ENCODE measurements around the gene EEPD1.

Gene EEPD1

DNA sequence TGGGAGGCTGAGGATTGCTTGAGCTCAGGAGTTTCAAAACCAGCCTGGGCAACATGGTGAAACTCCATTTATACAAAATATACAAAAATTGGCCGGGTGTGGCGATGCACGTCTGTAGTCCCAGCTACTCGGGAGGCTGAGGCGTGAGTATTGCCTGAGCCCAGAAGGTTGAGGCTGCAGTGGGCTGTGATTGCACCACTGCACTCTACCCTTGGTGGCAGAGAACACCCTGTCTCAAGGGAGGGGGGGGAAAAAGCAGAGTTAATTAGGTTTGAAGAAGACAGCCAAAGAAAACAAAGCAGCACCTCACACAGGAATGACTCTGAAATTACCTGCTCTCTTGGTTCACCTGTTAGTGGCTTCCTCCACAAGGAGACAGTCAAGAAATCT lies 110.0 kb downstream of the EEPD1 start:
- DNase-seq: no peak

DNA sequence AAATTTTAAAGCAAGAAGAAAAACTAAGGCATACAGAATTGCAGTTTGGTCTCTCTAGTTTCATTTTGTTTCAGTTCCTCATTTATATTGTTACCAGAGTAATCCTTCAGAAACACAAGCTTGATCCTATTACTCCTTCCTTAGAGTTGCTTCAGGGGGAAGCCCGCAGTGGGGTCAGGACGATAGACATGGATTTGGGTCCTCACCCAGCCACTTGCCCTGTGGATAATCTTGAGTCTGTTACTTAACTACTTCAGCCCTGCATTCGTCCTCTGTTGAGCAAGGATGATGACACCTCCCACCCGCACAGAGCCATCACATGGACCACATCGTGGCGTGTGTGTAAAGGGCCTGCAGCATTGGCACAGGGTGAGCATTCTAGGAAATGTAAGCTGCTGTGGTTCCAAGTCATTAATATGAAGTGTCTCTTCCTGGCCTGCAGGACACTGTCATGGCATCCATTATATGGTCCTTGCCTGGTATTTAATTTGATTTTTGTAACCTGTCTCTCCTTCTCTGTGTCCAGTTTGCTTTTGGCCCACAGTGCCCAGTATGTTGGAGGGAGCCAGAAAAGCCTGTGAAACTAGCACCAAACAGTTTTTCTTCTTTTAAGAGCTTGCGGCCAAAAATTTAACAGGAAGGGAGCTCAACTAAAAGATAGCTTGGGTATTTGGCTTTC lies 111.2 kb downstream of the EEPD1 start:
- peak; percentile 51 for DNase-seq

DNA sequence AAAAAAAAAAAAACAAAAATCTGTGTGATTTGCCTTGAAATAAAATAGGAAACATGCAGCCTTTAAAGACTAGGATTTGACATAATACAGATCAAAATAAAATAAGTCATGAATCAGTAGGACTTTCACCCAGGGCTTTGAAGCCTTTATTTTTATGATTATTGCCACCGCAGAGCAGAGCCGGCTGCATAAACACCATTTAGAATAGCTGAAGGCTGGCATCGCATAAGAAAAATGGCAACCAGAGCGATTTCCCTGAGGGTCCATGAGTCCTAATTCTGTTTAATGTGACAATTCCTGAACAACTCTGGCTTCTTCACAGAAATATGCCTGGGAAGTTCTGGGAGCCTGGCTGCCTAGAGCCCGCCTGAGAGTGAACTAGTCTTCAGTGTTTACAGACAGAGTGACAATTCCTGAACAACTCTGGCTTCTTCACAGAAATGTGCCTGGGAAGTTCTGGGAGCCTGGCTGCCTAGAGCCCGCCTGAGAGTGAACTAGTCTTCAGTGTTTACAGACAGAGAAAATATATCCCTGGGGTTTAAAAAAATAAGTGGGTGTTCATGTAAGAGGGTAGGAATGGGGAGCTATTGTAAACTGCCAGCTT lies 112.0 kb downstream of the EEPD1 start:
- DNase-seq: no peak

DNA sequence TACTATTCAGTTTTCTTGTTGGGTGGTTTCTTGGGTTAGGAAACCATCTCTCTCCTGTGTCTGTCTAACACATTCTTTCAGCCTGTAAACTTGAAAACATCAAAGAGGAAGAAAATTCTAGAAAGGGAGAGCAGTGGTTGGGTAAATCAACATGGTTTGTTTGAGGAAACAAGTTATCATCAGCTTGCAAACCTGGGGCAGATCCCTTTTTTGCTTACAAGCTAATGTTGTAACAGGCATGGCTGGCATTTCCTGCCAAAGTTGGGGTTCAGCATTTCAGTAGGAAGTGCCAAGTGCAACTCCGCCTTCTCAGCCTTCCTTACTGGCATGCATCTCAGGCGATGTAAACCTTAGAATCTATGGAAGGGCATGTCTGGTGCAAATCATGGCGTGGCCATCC lies 112.6 kb downstream of the EEPD1 start:
- peak; percentile 40 for DNase-seq

DNA sequence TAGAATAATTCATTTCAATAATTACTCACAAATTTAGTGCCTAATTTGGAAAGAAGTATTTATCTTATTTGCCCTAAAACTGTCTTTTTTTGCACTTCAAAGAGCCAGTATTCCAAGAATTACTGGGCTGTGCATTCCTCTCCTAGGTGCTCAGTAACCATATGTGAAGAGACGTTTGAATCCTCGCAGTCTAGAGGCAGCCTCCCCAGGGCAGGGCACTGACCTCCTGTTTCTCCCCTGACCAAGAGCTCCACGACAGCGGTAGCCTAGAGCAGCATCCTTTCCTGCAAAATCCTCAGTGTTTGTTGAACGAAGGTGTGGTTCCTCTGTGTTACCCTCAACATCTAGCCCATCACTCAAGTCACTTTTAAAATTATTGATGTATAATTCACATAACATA lies 113.1 kb downstream of the EEPD1 start:
- no peak for DNase-seq

DNA sequence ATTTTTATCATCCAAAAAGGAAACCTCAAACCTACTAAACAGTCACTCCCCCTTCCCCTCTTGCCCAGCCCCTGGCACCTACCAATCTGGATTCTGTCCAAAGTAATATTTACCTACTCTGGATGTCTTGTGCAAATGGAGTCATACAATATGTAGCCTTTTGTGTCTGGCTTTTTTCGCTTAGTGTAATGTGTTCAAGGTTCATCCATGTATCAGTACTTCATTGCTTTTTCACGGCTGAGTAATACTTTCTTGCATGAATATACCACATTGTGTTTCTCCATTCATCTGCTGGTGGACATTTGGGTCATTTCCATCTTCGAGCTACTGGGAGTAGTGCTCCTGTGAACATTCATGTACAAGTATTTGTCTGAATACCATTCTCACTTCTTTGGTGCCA lies 113.6 kb downstream of the EEPD1 start:
- DNase-seq: no peak

DNA sequence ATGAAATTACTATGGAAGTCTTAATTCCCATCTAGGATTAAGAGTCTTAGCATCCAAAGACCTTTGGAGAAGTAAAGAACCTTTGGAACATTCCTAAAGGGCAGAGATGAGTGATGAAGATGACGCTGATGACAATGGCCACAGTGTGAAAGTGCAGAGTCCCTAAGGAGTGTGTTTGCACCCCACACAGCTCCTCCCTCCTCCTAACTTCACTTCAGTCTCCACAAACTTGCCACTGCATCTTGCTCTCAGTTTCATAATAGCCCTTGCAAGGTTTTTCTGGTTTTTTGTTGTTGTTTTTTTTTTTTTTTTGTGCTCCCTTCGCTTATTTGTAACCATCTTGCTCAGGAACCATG lies 119.1 kb downstream of the EEPD1 start:
- DNase-seq: no peak

DNA sequence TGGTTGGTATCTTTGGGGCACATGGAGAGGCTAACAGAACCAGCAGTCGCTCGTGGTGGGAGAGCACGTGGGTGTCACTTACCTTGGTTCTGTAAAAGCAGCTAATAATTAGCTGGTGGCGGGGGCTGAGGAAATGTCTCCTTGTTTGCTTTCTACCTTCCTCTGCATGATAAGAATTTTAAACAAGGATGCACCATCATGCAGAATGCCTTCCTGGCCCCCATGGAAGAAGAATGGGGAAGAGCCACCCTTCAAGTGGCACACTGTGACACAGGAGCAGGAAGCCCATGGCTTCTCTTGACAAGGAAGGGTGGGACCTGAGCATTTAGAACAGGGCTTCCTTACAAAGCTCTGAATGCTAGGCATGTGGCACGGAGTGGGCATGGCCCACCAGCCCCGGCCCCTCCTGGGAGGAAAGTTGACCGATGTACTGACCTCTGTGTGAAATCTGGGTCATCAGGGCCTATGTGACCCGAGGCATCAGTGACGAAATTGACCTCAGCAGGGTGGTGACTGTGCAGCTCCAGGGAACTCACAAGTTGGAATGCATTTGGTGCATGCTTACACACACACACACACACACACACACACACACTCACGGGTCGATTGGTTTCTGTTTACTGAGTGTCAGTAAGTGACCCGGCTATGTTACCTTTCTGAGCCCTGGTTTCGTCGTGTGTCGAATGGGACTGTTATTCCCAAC lies 119.7 kb downstream of the EEPD1 start:
- DNase-seq: no peak

DNA sequence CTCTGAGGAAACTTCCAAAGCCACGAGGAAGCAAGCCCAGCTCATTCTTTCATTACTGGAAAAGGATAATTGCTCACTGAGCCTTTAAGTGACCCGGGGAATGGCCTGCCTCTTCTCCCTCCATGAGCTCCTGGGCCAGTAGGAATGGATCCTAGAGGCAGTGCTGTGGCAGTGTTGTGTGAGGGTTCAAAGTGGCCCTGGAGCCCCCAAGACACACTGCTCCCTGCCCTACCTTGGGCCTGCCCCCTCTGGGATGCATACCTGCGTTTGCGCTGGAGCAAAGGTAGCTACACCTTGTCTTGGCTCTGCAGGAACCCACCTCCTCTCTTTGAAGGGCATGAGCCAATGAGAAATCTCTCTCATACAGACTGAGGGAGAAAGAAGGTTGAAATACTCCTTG lies 120.8 kb downstream of the EEPD1 start:
- DNase-seq: no peak

DNA sequence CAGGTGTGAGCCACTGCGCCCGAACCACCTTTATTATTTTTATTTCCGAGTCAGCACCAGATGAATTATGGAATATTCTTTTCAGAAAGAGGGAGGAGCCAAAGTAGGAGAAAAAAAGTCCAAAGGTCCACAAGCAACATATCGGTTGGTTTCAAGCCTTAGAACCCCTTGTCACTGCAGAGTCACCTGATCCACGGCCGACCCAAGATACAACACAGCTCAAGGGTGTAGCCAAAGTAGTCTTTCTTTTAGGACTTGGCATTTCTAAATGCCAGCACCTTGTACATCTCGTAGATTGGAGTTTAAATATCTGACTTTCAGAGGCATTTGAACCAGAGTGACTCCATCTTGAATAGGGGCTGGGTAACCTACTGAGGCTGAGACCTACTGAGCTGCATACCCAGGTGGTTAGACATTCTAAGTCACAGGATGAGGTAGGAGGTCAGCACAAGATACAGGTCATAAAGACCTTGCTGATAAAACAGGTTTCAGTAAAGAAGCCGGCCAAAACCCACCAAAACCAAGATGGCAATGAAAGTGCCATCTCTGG lies 122.8 kb downstream of the EEPD1 start:
- DNase-seq: peak; percentile 1

DNA sequence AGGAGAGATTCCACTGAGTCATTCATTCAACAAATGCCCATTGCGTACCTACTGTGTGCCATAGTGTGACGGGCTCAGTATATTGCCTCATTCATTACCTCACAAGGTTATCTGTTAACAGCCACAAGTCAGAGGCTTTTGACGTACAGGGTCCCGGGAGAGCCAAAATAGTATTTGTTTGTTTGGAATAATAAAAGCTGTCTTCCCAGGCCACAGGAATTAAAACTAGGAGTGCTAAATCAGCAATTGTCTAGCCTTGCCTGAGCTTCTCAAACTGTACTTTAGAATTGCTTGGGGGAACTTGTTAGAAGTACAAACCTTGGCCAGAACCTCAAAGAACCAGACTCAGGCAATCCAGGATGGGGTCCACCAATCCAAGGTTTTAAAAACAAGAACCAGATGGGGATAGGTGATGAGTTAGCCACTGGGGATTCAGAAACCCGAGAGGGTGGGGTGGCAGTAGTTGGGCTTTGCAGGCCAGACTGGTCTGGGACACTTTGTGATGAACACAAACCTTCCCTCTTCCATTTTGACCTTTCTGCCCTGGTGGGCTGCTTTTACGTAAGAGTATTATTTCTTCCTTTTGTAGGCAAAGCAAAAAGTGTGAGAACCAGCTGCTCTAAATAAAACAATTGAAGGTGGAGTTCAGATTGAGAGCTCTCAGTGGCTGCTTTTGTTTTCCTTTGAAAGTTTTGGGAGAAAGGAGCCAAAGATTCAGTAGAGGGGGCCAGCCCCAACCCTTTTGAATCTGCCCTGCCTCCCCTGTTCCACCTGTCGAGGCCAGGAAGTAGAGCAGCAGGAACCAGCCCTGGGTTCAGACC lies 123.6 kb downstream of the EEPD1 start:
- DNase-seq: no peak

DNA sequence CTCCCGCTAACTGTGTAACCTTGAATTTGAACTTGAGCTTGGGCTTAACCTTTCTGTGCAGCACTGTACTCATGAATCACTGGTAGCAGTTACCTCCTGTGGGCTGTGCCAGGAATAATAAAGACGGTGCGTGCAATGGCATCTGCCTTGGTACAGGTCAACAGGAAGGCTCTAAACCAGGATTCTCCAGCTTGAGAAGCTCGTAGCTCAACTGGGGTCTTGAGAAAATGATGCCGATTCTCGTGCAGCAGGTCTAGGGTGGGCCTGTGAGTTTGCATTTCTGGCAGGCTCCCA lies 124.1 kb downstream of the EEPD1 start:
- DNase-seq: peak; percentile 2

DNA sequence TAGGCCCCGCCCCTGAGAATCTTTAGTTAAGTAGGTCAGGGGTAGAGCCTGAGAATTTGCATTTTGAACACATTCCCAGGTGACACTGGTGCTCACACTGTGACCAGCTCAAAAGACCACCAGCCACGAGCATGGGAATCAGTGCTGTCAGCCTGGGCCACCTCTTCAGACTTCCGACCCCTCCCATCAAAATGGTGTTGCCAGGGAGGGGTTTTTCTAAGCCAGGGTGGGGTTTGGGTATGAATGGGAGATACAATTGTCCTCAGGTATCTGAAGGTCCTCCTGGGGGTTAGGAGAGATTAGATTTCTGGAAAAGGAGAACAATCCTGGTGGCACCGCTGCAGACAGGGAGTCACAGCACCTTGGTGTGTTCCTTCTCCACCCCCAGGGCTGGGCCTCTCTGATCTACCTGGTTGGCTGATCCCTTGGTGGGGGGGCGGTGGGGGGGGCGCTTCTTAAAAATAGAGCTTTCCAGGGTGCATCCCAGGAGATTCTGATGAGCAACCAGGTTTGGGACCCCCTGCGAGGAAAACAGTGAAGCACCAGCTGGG lies 125.1 kb downstream of the EEPD1 start:
- DNase-seq: no peak

DNA sequence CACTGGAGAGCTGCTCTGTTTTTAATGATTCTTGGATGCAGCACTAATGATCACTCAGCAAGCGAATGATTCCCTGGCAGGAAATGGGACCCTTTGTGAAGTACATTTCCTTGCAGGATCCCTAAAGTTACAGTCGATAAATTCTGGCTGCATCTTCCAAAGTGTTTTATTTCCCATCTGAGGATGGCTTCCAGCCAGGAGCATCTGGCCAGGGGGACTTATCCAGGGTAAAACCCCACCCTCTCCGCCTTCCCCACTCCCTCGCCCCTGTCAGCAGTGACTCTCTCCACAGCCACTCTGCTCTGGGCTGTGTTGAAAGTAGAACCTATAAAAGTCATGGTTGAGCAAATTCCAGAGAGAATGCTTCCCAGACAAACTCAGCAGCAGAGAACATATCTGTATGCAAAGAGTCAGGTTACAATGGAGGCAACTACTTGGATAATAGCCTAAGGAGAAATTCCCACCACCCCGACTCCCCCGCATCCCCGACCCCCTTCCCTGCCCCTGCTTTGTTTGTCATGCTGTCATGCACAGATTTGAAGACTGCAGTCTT lies 125.6 kb downstream of the EEPD1 start:
- no peak for DNase-seq

DNA sequence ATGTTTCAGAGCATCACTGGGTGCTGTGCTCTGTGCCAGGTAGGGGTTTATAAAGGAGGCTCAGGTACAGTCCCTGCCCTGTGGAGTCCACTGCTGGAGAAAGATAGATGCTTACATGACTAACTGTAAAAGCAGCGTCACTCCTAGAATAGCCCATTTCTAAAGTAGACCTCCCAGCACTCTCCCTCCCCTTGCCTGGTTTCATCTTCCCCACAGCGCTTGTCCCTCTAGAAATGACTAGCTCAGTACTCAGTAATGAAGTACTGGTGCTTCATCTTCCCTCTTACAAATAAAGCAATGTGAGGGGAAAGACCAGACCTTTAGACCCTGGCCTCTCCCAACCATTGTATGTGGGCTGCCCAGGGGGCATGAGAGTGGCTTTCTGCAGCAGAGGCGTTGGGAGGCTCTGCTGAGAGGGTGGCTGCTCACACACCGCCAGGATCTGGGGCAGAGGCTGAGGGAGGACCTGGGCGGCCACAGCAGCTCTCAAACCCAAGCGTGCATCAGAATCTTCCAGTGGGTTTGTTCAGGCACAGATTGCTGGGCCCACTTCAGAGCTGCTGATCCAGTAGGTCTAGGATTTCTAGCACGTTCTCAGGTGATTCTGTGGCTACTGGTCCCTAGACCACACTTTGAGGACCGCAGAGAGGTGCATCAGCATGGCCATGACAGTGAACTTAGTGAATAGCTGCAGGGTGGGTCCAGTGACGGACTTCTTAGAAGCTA lies 126.3 kb downstream of the EEPD1 start:
- DNase-seq: no peak

DNA sequence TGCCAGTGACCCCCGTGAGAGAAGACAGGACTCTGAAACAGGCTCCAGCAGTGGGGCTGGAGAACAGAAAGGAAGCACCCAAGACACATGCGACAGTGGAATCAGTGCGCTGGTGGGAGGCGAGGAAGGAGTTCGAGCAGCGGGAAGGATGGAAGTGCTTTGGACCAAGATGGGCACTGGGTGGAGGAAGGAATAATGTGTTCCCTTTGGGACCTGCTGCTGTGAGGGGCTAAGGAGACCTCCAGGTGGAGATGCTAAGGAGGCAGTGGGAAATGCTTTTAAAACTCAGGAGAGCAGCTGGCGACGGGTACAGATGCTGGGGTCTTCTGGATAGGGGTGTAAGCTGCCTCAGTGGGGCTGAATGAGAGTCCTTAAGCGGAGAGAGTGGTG lies 126.9 kb downstream of the EEPD1 start:
- no peak for DNase-seq

DNA sequence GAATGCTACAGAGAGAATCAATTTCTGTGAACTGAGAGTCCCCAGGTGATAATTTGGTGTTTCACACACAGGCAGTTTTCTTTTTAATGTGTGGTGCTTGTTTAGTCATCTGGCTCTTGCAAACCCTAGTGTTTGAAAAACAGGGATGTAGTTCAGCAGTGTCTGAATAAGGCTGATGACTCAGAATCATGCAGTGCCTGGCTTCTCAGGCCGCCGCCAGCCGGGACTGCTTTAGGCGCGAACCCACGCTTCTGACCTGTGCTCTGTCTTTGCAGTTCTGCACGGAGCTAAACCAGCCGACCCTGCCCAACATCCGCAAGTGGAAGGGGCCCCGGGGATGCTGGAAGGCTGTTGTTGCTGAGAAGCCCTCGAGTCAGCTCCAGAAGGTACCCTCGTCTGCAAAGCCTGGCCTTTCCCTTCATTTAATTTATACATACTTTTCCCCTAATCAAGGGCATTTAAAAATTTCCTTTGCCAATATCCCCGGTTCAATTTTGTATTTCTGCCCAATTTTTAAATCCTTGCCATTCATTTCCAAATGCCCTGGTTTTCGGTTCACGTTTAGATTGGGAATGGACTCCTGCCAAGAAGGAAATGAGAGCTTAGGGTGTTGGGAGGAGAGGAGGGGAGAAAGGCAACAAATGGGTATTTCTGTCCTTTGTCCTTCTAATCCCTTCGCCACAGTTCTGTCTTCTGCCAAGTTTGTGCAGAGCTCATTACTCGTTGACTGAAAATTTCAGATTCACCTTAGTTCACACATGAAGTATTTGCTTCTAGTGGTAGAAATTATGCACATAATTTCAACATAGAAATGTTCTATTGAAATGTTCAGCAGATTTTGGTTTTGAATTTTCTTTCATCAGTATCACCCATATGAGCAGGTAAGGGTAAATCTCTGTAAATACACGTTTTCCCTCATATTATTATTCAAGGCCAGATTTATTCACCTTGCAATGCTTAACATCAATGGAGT lies 128.1 kb downstream of the EEPD1 start:
- peak; percentile 19 for DNase-seq

DNA sequence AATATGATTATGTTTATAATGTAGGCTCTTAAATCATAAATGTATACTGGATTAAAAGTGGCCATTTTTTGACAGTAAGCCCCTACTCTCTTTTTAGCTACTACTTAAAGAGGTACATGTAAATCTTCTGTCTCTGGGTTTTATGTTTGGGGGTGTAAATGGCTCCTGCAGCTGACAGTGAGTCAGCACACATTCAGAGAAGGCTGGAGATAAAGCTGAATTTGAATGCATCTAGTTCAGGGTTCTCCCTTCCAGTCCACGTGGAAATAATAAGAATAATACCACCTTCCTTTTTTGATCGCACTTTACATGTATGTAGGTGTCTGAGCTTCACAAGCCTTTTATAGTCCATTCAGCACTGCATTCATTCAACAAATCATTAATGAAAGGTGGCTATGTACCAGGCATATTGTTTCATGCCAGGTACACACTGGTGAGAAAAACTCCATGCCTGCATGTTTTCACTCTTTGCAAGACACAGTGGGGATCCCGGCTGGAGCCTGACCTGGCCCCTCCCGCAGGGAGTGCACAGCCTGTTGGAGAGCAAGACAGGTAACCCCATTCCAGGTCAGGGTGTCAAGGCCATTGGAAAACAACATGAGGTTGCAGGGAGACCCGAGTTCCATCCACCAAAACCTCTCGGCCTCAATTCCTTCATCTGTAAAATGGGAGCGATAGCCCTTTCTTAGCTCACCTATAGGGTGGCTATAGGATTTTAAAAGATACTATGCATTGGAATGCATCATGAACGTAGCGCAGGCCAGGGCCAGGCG lies 129.1 kb downstream of the EEPD1 start:
- DNase-seq: peak; percentile 1

DNA sequence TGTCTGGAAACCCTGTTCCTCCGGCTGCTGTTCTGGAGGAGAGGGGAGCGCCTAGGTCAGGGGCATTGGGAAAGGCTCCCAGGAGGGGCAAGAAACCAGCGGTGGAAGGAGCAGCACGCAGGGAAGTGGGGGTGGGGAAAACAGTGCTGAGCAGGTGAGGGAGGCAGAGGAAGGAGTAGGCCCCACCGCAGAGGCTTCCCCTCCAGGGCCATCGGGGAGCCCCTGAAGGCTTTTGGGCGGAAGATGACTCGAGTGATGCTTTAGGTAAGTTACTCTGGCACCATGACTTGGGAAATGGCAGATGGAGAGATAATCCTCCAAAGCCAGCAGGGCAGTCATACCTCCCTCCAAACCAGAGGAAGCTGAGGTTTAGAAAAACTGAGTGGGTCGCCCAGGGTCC lies 130.1 kb downstream of the EEPD1 start:
- peak; percentile 2 for DNase-seq

DNA sequence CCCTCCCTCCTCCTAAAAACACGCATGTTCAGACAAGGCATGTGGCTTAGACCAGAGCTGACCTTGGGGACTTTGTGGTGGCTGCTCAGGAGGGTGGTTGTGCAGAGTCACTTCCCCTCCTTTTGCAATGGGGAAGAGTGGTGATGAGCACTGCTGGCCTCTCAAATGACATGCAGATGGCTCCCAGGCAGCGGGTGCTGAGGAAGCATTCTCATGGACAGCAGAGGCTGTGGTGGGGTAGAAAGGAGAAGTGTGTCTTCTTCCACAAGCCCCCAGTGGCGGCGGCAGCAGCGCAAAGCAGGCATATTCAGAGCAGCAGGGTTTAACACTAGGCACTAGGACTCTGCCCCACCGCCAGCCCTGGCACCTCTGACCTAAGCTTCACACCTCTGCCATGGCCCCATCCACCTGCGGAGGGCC lies 130.7 kb downstream of the EEPD1 start:
- peak; percentile 91 for DNase-seq

Data from RPMI8226 (cell line).